GM18511 (cell line): ENCODE results near the gene OR4D10.
"Not testable (repeated sequence)": the region's sequence is repeated elsewhere in the genome, so short reads cannot be mapped to it uniquely, and the experiment has no call there.

Experiments used
- ATAC-seq: cut with Tn5 transposase; IDR thresholded peaks from one replicate; pipeline ENCODE4 v1.9.1; 2021; ENCODE audit warnings: mild to moderate bottlenecking, moderate library complexity; ENCODE audit not compliant: unreplicated experiment

OR4D10 gene

GRCh38 chr11:59473015-59473414 lies at the start of gene OR4D10:
Gene OR4D10, plus strand, starts transcription at chr11:59473315. Its CDS starts 4,115 bp downstream, at chr11:59477430.
- no peak for ATAC-seq

GRCh38 chr11:59423835-59424234 lies 49.3 kb upstream of the OR4D10 start:
- no peak for ATAC-seq

GRCh38 chr11:59425131-59425530 lies 48.0 kb upstream of the OR4D10 start:
- ATAC-seq: no peak

GRCh38 chr11:59426361-59427067 lies 46.6 kb upstream of the OR4D10 start, which contains the start of gene OR5A2:
Gene OR5A2, minus strand, starts transcription at chr11:59426413. Its CDS starts 3,460 bp downstream, at chr11:59422953.
- ATAC-seq: no peak

- no peak for ATAC-seq
Measured at GRCh38 chr11:59427068-59427382, 46.1 kb upstream of the OR4D10 start.

- ATAC-seq: peak; percentile 88
Measured at GRCh38 chr11:59429924-59430516, 43.1 kb upstream of the OR4D10 start.

GRCh38 chr11:59436169-59436568 lies 36.9 kb upstream of the OR4D10 start, which contains the start of gene OR5A1:
Gene OR5A1, plus strand, starts transcription at chr11:59436469. Its CDS starts 6,700 bp downstream, at chr11:59443169.
- ATAC-seq: no peak

- no peak for ATAC-seq
Measured at GRCh38 chr11:59437770-59438169, 35.3 kb upstream of the OR4D10 start.

- not testable (repeated sequence) for ATAC-seq
Measured at GRCh38 chr11:59445624-59446023, 27.5 kb upstream of the OR4D10 start.

- ATAC-seq: no peak
Measured at GRCh38 chr11:59448484-59448883, 24.6 kb upstream of the OR4D10 start.

GRCh38 chr11:59456661-59457060 lies 16.5 kb upstream of the OR4D10 start, which contains the start of gene OR4D6:
Gene OR4D6, plus strand, starts transcription at chr11:59456961. Its CDS starts 0 bp downstream, at chr11:59456961.
- ATAC-seq: no peak

- no peak for ATAC-seq
Measured at GRCh38 chr11:59459916-59460315, 13.2 kb upstream of the OR4D10 start.

- no peak for ATAC-seq
Measured at GRCh38 chr11:59463190-59463641, 9.9 kb upstream of the OR4D10 start.

- ATAC-seq: no peak
Measured at GRCh38 chr11:59475176-59475575, 2.1 kb downstream of the OR4D10 start.

GRCh38 chr11:59479906-59480305 lies 6.8 kb downstream of the OR4D10 start:
- no peak for ATAC-seq

GRCh38 chr11:59480359-59480758 lies 7.2 kb downstream of the OR4D10 start:
- no peak for ATAC-seq

- ATAC-seq: no peak
Measured at GRCh38 chr11:59501931-59502330, 28.8 kb downstream of the OR4D10 start.

GRCh38 chr11:59503276-59503675 lies 30.2 kb downstream of the OR4D10 start, which contains the start of gene OR4D11:
Gene OR4D11, plus strand, starts transcription at chr11:59503576. Its CDS starts 0 bp downstream, at chr11:59503576.
- ATAC-seq: no peak

- ATAC-seq: no peak
Measured at GRCh38 chr11:59510941-59511589, 38.0 kb downstream of the OR4D10 start, which contains the start of gene OR4D9. Gene OR4D9, plus strand, starts transcription at chr11:59511539. Its CDS starts 3,374 bp downstream, at chr11:59514913.

- ATAC-seq: no peak
Measured at GRCh38 chr11:59511675-59512074, 38.6 kb downstream of the OR4D10 start.

- ATAC-seq: not testable (repeated sequence)
Measured at GRCh38 chr11:59520139-59520538, 47.0 kb downstream of the OR4D10 start.
